HCT116 (cell line): Measurements from ENCODE around the gene LBR. TPM values are rescaled to one million over a fixed set of nuclear protein-coding genes. Genes with fewer than 3 reads are reported as not detected.

Experiments used
- ATAC-seq: fragments of 200-7000 bp; cut with Tn5 transposase; 2 replicates; pipeline ENCODE4 v1.9.1; 2020; ENCODE audit warnings: mild to moderate bottlenecking, moderate library complexity
- BruUV-seq: library from RNA; stranded (reverse); fragments of 400-500 nt; replicated peaks from 2 replicates; lab custom pipeline; 2021; lab: Mats Ljungman, UMichigan
- CTCF ChIA-PET: fragments of 300-600 bp; sonication (Branson Sonifier 250); formaldehyde crosslinking; loops from one replicate; lab custom pipeline; 2021; ENCODE audit warnings: antibody characterized with exemption; lab: Charles Lee
- POLR2A ChIA-PET: fragments of 300-600, 350-600 bp; sonication (Branson Sonifier 250); formaldehyde crosslinking; loops from one replicate; lab custom pipeline; 2021; ENCODE audit warnings: antibody characterized with exemption; lab: Charles Lee
- RAD21 ChIA-PET, 2 experiments: fragments of 300-600 bp; sonication (Branson Sonifier 250); formaldehyde crosslinking; loops; one replicate each; lab custom pipeline; 2023; ENCODE audit warnings: low total read pairs in 2 of 2; ENCODE audit not compliant: uncharacterized antibody in 2 of 2, unreplicated experiment in 2 of 2, low non-redundant PET in 1 of 2; lab: Charles Lee
- DNase-seq: peaks from one replicate; pipeline ENCODE4 v3.0.0-alpha.2; 2010; ENCODE audit warnings: low read depth, low spot score
- H2AFZ ChIP-seq: fragments of 200-600 bp; shearing (Covaris generic), sonication (generic); 2 replicates; pipeline ENCODE4 v1.6.1; 2017; ENCODE audit warnings: low read depth, mixed run types, mixed read lengths, antibody characterized with exemption, low read length; ENCODE audit not compliant: poor library complexity, severe bottlenecking
- H3K27ac ChIP-seq: 2 replicates; pipeline ENCODE4 v1.5.1; 2012; ENCODE audit warnings: low read depth, low read length
- H3K27me3 ChIP-seq: fragments of 200-600 bp; sonication (generic); 2 replicates; pipeline ENCODE4 v1.6.1; 2016; ENCODE audit warnings: mixed run types, low read length, mixed read lengths; ENCODE audit not compliant: insufficient read depth
- H3K36me3 ChIP-seq, 2 experiments: fragments of 200-500 bp in 1 of 2; fragments of 200-600 bp in 1 of 2; sonication (Bioruptor generic) in 1 of 2; sonication (generic) in 1 of 2; 2 replicates each; pipeline versions ENCODE4 v1.5.1 to v1.6.1; 2014 to 2016; ENCODE audit warnings: low read length in 2 of 2, inconsistent platforms in 1 of 2, mixed read lengths in 1 of 2, mixed run types in 1 of 2; ENCODE audit not compliant: insufficient read depth in 2 of 2, control insufficient read depth in 1 of 2
- H3K4me1 ChIP-seq, 2 experiments: fragments of 200-600 bp in 1 of 2; sonication (generic) in 1 of 2; 2 replicates each; pipeline versions ENCODE4 v1.5.1 to v1.6.1; 2012 to 2017; ENCODE audit warnings: low read length in 2 of 2, inconsistent platforms in 1 of 2, mild to moderate bottlenecking in 1 of 2, mixed read lengths in 1 of 2, mixed run types in 1 of 2, moderate library complexity in 1 of 2; ENCODE audit not compliant: insufficient read depth in 2 of 2, control insufficient read depth in 1 of 2
- H3K4me2 ChIP-seq: fragments of 200-600 bp; sonication (generic); 2 replicates; pipeline ENCODE4 v1.6.1; 2017; ENCODE audit warnings: mixed run types, low read length, mixed read lengths
- H3K4me3 ChIP-seq, 2 experiments: fragments of 200-600 bp in 1 of 2; sonication (generic) in 1 of 2; replicated peaks in 1 of 2; 2 replicates each; pipeline ENCODE4 v1.5.1; 2011 to 2016; ENCODE audit warnings: low read length in 2 of 2, control low read depth in 1 of 2, low read depth in 1 of 2, mild to moderate bottlenecking in 1 of 2, mixed read lengths in 1 of 2, mixed run types in 1 of 2
- H3K79me2 ChIP-seq: fragments of 200-600 bp; sonication (generic); 2 replicates; pipeline ENCODE4 v1.6.1; 2017; ENCODE audit warnings: mild to moderate bottlenecking, mixed run types, low read length, moderate library complexity, mixed read lengths; ENCODE audit not compliant: insufficient read depth
- H3K9ac ChIP-seq: fragments of 200-600 bp; sonication (generic); 2 replicates; pipeline ENCODE4 v1.6.1; 2016; ENCODE audit warnings: low read length, mixed read lengths
- H3K9me2 ChIP-seq: fragments of 200-600 bp; sonication (generic), shearing (Covaris generic); 2 replicates; pipeline ENCODE4 v1.6.1; 2017; ENCODE audit warnings: mixed run types, mild to moderate bottlenecking, moderate library complexity; ENCODE audit not compliant: insufficient read depth
- H3K9me3 ChIP-seq, 2 experiments: fragments of 200-500 bp in 1 of 2; fragments of 200-600 bp in 1 of 2; sonication (Bioruptor generic) in 1 of 2; sonication (generic) in 1 of 2; 2 replicates each; pipeline ENCODE4 v1.6.1; 2014 to 2017; ENCODE audit warnings: low read length in 2 of 2, mixed read lengths in 2 of 2, inconsistent platforms in 1 of 2, low read depth in 1 of 2, mild to moderate bottlenecking in 1 of 2, mixed run types in 1 of 2, moderate library complexity in 1 of 2; ENCODE audit not compliant: control insufficient read depth in 1 of 2, insufficient read depth in 1 of 2
- H4K20me1 ChIP-seq: fragments of 200-600 bp; sonication (generic), shearing (Covaris generic); 2 replicates; pipeline ENCODE4 v1.6.1; 2017; ENCODE audit warnings: mixed run types, mild to moderate bottlenecking, moderate library complexity; ENCODE audit not compliant: insufficient read depth
- EZH2 ChIP-seq: fragments of 200-600 bp; sonication (generic); IDR thresholded peaks from 2 replicates; pipeline ENCODE4 v1.6.1; 2017; ENCODE audit warnings: antibody characterized with exemption, mixed run types
- EZH2phosphoT487 ChIP-seq: fragments of 200-600 bp; IDR thresholded peaks from 2 replicates; pipeline ENCODE4 v1.6.1; 2018; ENCODE audit warnings: antibody characterized with exemption, borderline replicate concordance
- POLR2A ChIP-seq: IDR thresholded peaks from 2 replicates; pipeline ENCODE4 v1.7.0; 2011; ENCODE audit warnings: borderline replicate concordance; ENCODE audit not compliant: insufficient read depth, insufficient read length; ENCODE audit errors: extremely low read depth
- POLR2AphosphoS5 ChIP-seq: IDR thresholded peaks from 2 replicates; pipeline ENCODE4 v1.6.1; 2011; ENCODE audit warnings: mild to moderate bottlenecking, low read depth, low read length, moderate library complexity
- RAD21 ChIP-seq: IDR thresholded peaks from 2 replicates; pipeline ENCODE4 v1.6.1; 2012; ENCODE audit warnings: low read depth, mild to moderate bottlenecking
- SIN3A ChIP-seq: IDR thresholded peaks from 2 replicates; pipeline ENCODE4 v1.6.1; 2012; ENCODE audit warnings: low read depth
- SP1 ChIP-seq: IDR thresholded peaks from 2 replicates; pipeline ENCODE4 v1.6.1; 2012; ENCODE audit warnings: low read depth
- TCF7L2 ChIP-seq: IDR thresholded peaks from 2 replicates; pipeline ENCODE4 v1.7.0; 2011; ENCODE audit warnings: borderline replicate concordance, inconsistent platforms; ENCODE audit not compliant: insufficient read depth, insufficient read length; ENCODE audit errors: extremely low read depth
- YY1 ChIP-seq: IDR thresholded peaks from 2 replicates; pipeline ENCODE4 v1.6.1; 2011; ENCODE audit warnings: low read length, low read depth, moderate library complexity, mild to moderate bottlenecking; ENCODE audit not compliant: insufficient replicate concordance; ENCODE audit errors: extremely low read depth
- ZFX ChIP-seq: fragments of 450-650 bp; IDR thresholded peaks from 2 replicates; pipeline ENCODE4 v1.6.1; 2017
- ZNF274 ChIP-seq: fragments of 200-500 bp; sonication (Bioruptor generic); IDR thresholded peaks from 2 replicates; pipeline ENCODE4 v1.6.1; 2014; ENCODE audit warnings: mild to moderate bottlenecking, low read depth, low read length, inconsistent platforms
- intact Hi-C: fragments of 100-400 bp; cut with micrococcal nuclease; formaldehyde crosslinking; loops from 2 replicates; pipeline ENCODE4 v1.10.0; 2022
- total RNA-seq: library from RNA; stranded (reverse); gene quantifications from one replicate; pipeline ENCODE4 v1.2.1, GENCODE V29; 2021; ENCODE audit not compliant: unreplicated experiment
- TF ChIP-seq, protein P1 (sequence below): IDR thresholded peaks from 2 replicates; pipeline ENCODE4 v1.6.1; 2012; ENCODE audit warnings: low read depth
- TF ChIP-seq, protein P2 (sequence below): IDR thresholded peaks from 2 replicates; pipeline ENCODE4 v1.6.1; 2012

Gene LBR
- total RNA-seq, 1 experiment from 2014 or later, result 97.4 TPM

DNA sequence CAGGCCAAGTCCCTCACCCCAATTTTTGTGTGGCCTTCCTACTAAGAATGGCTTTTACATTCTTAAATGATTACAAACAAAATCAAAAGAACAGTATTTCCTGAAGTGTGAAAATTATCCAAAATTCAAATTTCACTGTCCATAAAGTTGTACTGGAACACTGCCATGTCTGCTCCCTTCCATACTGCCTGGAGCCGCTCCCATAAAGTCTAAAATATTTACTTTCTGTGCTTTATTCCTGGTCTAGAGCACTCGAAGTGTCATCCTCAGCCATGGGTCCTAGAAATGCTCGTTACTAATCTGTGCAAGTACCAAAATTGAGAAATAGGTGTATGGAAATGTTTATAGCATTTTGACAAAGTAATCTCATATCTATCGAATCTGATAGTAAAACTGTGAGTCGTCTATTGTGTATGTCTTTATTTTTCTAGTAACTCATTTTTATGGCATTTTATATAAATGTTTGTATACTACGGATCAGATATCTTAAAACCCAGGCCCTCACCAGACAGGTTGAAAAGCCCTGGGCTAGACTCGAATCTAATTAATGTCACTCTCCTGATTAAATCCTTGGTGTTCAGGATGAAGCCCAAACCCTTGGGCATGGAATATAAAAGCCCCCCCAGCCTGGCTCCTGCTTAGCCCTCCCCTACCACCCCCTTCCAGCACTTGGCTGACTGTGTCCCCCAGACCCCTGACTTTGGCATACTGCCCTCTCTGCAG, 4.9 kb downstream of the LBR start (continued):
- TF ChIP-seq, protein P1, sequence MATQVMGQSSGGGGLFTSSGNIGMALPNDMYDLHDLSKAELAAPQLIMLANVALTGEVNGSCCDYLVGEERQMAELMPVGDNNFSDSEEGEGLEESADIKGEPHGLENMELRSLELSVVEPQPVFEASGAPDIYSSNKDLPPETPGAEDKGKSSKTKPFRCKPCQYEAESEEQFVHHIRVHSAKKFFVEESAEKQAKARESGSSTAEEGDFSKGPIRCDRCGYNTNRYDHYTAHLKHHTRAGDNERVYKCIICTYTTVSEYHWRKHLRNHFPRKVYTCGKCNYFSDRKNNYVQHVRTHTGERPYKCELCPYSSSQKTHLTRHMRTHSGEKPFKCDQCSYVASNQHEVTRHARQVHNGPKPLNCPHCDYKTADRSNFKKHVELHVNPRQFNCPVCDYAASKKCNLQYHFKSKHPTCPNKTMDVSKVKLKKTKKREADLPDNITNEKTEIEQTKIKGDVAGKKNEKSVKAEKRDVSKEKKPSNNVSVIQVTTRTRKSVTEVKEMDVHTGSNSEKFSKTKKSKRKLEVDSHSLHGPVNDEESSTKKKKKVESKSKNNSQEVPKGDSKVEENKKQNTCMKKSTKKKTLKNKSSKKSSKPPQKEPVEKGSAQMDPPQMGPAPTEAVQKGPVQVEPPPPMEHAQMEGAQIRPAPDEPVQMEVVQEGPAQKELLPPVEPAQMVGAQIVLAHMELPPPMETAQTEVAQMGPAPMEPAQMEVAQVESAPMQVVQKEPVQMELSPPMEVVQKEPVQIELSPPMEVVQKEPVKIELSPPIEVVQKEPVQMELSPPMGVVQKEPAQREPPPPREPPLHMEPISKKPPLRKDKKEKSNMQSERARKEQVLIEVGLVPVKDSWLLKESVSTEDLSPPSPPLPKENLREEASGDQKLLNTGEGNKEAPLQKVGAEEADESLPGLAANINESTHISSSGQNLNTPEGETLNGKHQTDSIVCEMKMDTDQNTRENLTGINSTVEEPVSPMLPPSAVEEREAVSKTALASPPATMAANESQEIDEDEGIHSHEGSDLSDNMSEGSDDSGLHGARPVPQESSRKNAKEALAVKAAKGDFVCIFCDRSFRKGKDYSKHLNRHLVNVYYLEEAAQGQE, result no peak
- no peak for TF ChIP-seq EZH2
- TF ChIP-seq POLR2A, result no peak
- TF ChIP-seq SIN3A, result no peak
- TF ChIP-seq, protein P2, sequence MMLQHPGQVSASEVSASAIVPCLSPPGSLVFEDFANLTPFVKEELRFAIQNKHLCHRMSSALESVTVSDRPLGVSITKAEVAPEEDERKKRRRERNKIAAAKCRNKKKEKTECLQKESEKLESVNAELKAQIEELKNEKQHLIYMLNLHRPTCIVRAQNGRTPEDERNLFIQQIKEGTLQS, result no peak

DNA sequence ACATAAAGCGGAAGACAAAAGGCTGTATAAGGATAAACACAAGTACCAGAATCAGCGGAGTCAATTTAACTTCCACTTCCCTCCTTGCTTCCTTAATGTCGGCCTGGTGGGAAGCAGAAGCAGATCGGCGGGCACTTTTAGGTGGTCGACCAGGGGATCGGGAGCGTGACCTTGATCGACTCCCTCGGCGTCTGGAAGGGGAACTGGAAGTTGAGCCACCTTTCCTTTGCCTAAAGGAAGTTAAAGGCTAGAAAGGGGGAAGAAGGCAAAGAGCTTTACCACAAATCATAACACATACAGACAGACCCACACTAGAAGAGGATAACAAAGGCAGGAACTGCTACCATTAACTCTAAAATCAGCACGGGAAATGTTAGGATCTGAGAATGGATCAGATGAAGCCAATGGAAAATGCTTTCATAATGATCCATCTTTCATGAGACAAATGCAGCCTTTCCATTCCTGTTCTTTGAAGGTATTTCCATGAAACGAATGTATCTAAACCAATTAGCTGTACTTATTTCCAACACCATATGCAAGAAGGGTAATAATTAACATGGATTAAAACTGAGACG, 5.7 kb downstream of the LBR start:
- ATAC-seq, result no peak
- Histone ChIP-seq H3K79me2 (peaks cover 96% of the 10 kb centered on the region), H3K9me3 (no peaks in the 10 kb centered on the region), H3K36me3 (peaks cover 29 to 35% of the 10 kb centered on the region in 2 experiments), H3K4me1 (peaks cover 26 to 36% of the 10 kb centered on the region in 2 experiments), H3K27me3 (no peaks in the 10 kb centered on the region), H3K9me2 (no peaks in the 10 kb centered on the region), H3K4me3 (no peak overlapping the region), H3K27ac (no peak overlapping the region), H3K9ac (no peak overlapping the region), H3K4me2 (no peak overlapping the region), H4K20me1 (0 out of 2 replicates have a peak, but pooled peaks cover 8% of the 10 kb centered on the region), H2AFZ (no peak overlapping the region)
- no peak for DNase-seq
- ChIA-PET CTCF (no interaction called here), RAD21 (no interaction called here), POLR2A (no interaction called here)
- intact Hi-C loops, result no loop called here
- BruUV-seq, result no TSS peak
- TF ChIP-seq ZNF274 (no peak), TCF7L2 (no peak), POLR2AphosphoS5 (no peak), RAD21 (no peak), EZH2phosphoT487 (no peak), YY1 (no peak), EZH2 (no peak), SIN3A (no peak), ZFX (no peak), SP1 (no peak)
- TF ChIP-seq, protein P1, result no peak
